Measurements from ENCODE around the gene IL31RA.

IL31RA gene

DNA sequence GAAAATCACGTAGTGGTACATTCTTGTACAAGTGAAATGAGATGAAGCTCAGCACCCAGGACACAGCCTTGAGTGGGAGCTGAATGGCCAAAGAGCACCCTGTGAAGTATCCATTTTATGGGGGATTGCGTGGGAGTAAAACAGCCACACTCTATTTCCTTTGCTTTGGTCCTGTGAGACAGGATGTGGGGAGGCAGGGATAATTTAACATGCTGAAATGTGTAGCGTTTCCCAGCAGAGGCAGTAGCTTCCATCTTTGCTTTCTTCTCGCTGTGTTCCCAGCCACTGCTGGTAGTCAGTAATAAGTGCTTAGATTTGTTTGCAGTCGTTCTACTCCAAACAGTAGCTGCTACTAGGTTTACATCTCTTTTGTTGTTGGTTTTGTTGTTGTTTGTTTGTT is 4.4 kb downstream of the IL31RA start:
- no peak for ATAC-seq
- TF ChIP-seq, protein P1, sequence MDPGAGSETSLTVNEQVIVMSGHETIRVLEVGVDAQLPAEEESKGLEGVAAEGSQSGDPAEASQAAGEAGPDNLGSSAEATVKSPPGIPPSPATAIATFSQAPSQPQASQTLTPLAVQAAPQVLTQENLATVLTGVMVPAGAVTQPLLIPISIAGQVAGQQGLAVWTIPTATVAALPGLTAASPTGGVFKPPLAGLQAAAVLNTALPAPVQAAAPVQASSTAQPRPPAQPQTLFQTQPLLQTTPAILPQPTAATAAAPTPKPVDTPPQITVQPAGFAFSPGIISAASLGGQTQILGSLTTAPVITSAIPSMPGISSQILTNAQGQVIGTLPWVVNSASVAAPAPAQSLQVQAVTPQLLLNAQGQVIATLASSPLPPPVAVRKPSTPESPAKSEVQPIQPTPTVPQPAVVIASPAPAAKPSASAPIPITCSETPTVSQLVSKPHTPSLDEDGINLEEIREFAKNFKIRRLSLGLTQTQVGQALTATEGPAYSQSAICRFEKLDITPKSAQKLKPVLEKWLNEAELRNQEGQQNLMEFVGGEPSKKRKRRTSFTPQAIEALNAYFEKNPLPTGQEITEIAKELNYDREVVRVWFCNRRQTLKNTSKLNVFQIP (CRISPR knock-in tag; IDR thresholded peaks at IDR 0.05; ENCODE audit: borderline replicate concordance, low read depth), result no peak
- TF ChIP-seq ZFP30 (CRISPR knock-in tag; IDR thresholded peaks at IDR 0.05) (no peak), GLIS3 (CRISPR knock-in tag; IDR thresholded peaks at IDR 0.05) (no peak), BACH2 (CRISPR knock-in tag; IDR thresholded peaks at IDR 0.05; ENCODE audit: borderline replicate concordance) (no peak), ESRRG (CRISPR knock-in tag; IDR thresholded peaks at IDR 0.05) (no peak), ARNTL (CRISPR knock-in tag; IDR thresholded peaks at IDR 0.05; ENCODE audit: borderline replicate concordance, low read depth) (no peak), TOX (CRISPR knock-in tag; IDR thresholded peaks at IDR 0.05; ENCODE audit: borderline replicate concordance) (no peak), ZC3H10 (CRISPR knock-in tag; IDR thresholded peaks at IDR 0.05) (no peak), ZFP3 (CRISPR knock-in tag; IDR thresholded peaks at IDR 0.05) (no peak)
- TF ChIP-seq, protein P2, sequence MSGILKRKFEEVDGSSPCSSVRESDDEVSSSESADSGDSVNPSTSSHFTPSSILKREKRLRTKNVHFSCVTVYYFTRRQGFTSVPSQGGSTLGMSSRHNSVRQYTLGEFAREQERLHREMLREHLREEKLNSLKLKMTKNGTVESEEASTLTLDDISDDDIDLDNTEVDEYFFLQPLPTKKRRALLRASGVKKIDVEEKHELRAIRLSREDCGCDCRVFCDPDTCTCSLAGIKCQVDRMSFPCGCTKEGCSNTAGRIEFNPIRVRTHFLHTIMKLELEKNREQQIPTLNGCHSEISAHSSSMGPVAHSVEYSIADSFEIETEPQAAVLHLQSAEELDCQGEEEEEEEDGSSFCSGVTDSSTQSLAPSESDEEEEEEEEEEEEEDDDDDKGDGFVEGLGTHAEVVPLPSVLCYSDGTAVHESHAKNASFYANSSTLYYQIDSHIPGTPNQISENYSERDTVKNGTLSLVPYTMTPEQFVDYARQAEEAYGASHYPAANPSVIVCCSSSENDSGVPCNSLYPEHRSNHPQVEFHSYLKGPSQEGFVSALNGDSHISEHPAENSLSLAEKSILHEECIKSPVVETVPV (CRISPR knock-in tag; IDR thresholded peaks at IDR 0.05), result no peak

DNA sequence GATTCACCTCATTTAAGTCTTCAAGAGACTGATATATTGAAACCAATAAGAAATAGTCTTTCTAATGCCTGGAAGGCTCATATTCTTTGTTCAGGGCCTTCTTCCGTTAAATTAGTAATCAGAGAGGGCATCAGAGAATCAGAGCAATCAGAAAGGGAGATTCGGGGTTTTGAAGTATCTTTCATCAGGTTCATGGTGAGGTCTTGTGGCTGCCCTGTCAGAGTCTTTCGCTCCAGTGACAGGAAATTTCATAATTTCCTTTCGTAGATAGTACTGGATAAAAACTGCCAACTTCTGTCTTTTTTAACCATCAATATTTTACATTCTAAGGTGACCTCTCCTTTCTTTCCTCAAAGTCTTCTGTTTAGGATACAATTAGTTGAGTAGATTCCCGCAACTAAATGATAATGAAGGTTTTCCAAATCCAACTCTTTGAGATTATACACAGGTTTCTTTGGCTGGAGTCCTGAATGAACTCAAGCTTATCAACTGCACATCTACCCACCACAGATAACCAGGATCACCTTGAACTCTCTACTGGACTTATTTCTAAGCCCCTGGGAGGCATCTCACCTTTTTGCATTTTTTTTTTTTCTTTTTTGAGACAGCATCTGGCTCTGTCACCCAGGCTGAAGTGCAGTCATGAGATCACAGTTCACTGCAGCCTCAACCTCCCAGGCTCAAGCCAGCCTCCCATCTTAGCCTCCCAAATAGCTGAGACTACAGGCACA is 5.5 kb downstream of the IL31RA start:
- TF ChIP-seq ZNF8 (CRISPR knock-in tag; IDR thresholded peaks at IDR 0.05) (no peak), ZC3H10 (CRISPR knock-in tag; IDR thresholded peaks at IDR 0.05) (no peak), CSDC2 (CRISPR knock-in tag; IDR thresholded peaks at IDR 0.05) (no peak), TCF4 (CRISPR knock-in tag; IDR thresholded peaks at IDR 0.05; ENCODE audit: borderline replicate concordance) (no peak), ARNTL (CRISPR knock-in tag; IDR thresholded peaks at IDR 0.05; ENCODE audit: borderline replicate concordance, low read depth) (no peak), TOX (CRISPR knock-in tag; IDR thresholded peaks at IDR 0.05; ENCODE audit: borderline replicate concordance) (no peak), PPARA (CRISPR knock-in tag; IDR thresholded peaks at IDR 0.05; ENCODE audit: borderline replicate concordance) (no peak), SNAI2 (CRISPR knock-in tag; IDR thresholded peaks at IDR 0.05) (no peak), GLIS3 (CRISPR knock-in tag; IDR thresholded peaks at IDR 0.05) (no peak)
- TF ChIP-seq, protein P2 (CRISPR knock-in tag; IDR thresholded peaks at IDR 0.05), result no peak
- TF ChIP-seq, protein P3, sequence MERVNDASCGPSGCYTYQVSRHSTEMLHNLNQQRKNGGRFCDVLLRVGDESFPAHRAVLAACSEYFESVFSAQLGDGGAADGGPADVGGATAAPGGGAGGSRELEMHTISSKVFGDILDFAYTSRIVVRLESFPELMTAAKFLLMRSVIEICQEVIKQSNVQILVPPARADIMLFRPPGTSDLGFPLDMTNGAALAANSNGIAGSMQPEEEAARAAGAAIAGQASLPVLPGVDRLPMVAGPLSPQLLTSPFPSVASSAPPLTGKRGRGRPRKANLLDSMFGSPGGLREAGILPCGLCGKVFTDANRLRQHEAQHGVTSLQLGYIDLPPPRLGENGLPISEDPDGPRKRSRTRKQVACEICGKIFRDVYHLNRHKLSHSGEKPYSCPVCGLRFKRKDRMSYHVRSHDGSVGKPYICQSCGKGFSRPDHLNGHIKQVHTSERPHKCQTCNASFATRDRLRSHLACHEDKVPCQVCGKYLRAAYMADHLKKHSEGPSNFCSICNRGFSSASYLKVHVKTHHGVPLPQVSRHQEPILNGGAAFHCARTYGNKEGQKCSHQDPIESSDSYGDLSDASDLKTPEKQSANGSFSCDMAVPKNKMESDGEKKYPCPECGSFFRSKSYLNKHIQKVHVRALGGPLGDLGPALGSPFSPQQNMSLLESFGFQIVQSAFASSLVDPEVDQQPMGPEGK (CRISPR knock-in tag; IDR thresholded peaks at IDR 0.05; ENCODE audit: borderline replicate concordance), result no peak
- TF ChIP-seq, protein P1 (CRISPR knock-in tag; IDR thresholded peaks at IDR 0.05; ENCODE audit: borderline replicate concordance, low read depth), result no peak
- ATAC-seq, result no peak

DNA sequence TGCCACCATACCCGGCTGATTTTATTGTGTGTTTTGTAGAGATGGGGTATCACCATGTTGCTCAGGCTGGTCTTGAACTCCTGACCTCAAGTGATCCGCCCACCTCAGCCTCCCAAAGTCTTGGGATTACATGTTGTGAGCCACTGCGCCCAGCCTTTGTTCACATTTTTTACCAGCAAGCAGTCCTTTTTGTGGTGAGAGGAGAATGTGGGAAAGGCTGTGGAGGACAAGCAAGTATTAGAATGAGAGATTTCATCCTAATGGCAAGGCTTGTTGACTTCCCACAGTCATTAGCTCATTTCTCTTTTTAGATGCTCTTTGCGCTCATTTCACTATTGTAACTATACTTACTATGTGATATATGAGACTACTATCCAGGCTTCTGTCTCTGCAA is 6.1 kb downstream of the IL31RA start:
- TF ChIP-seq CSDC2 (CRISPR knock-in tag; IDR thresholded peaks at IDR 0.05) (no peak), ISL1 (CRISPR knock-in tag; IDR thresholded peaks at IDR 0.05) (no peak), ZC3H10 (CRISPR knock-in tag; IDR thresholded peaks at IDR 0.05) (no peak), ARNTL (CRISPR knock-in tag; IDR thresholded peaks at IDR 0.05; ENCODE audit: borderline replicate concordance, low read depth) (no peak), GLIS3 (CRISPR knock-in tag; IDR thresholded peaks at IDR 0.05) (no peak), ZNF70 (CRISPR knock-in tag; IDR thresholded peaks at IDR 0.05) (no peak), TCF4 (CRISPR knock-in tag; IDR thresholded peaks at IDR 0.05; ENCODE audit: borderline replicate concordance) (no peak), ZNF8 (CRISPR knock-in tag; IDR thresholded peaks at IDR 0.05) (no peak), ZFP30 (CRISPR knock-in tag; IDR thresholded peaks at IDR 0.05) (no peak)
- TF ChIP-seq, protein P2 (CRISPR knock-in tag; IDR thresholded peaks at IDR 0.05), result no peak
- TF ChIP-seq, protein P4, sequence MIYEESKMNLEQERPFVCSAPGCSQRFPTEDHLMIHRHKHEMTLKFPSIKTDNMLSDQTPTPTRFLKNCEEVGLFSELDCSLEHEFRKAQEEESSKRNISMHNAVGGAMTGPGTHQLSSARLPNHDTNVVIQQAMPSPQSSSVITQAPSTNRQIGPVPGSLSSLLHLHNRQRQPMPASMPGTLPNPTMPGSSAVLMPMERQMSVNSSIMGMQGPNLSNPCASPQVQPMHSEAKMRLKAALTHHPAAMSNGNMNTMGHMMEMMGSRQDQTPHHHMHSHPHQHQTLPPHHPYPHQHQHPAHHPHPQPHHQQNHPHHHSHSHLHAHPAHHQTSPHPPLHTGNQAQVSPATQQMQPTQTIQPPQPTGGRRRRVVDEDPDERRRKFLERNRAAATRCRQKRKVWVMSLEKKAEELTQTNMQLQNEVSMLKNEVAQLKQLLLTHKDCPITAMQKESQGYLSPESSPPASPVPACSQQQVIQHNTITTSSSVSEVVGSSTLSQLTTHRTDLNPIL (CRISPR knock-in tag; IDR thresholded peaks at IDR 0.05; ENCODE audit: low read depth), result no peak
- no peak for ATAC-seq
